Keratinocyte (primary cell): ENCODE results near the gene ESM1. TPM values are rescaled to one million over a fixed set of nuclear protein-coding genes. Genes with fewer than 3 reads are reported as not detected.

Source experiments
- DNase-seq: peaks from one replicate; pipeline ENCODE4 v3.0.0-alpha.2; 2011; ENCODE audit warnings: low read depth, missing footprints, low spot score
- FAIRE-seq: peaks from 2 replicates; lab custom pipeline; 2011; peaks lifted over from hg19 to GRCh38; lab: Jason Lieb, UNC
- H2AFZ ChIP-seq: 2 replicates; pipeline ENCODE4 v1.6.0; 2012; ENCODE audit warnings: low read length, control low read depth, inconsistent platforms; ENCODE audit not compliant: control insufficient read depth
- H3K27ac ChIP-seq: 2 replicates; pipeline ENCODE4 v1.5.1; 2011; ENCODE audit warnings: low read length; ENCODE audit not compliant: control insufficient read depth, insufficient read depth
- H3K27me3 ChIP-seq: 3 replicates; pipeline ENCODE4 v1.6.0; 2011; ENCODE audit warnings: low read length; ENCODE audit not compliant: control insufficient read depth, insufficient read depth; ENCODE audit errors: extremely low read depth
- H3K36me3 ChIP-seq, 2 experiments: 2 replicates in 1 of 2; 3 replicates in 1 of 2; pipeline ENCODE4 v1.5.1; 2011; ENCODE audit warnings: low read length in 2 of 2, mild to moderate bottlenecking in 1 of 2; ENCODE audit not compliant: control insufficient read depth in 2 of 2, insufficient read depth in 2 of 2; ENCODE audit errors: extremely low read depth in 1 of 2
- H3K4me1 ChIP-seq: 3 replicates; pipeline ENCODE4 v1.5.1; 2011; ENCODE audit warnings: low read length; ENCODE audit not compliant: control insufficient read depth, insufficient read depth; ENCODE audit errors: extremely low read depth
- H3K4me2 ChIP-seq: 3 replicates; pipeline ENCODE4 v1.6.0; 2011; ENCODE audit warnings: low read depth, low read length; ENCODE audit not compliant: control insufficient read depth, insufficient read depth; ENCODE audit errors: extremely low read depth
- H3K4me3 ChIP-seq, 3 experiments: fragments of 200-600 bp in 1 of 3; sonication (generic) in 1 of 3; 2 replicates in 2 of 3; 3 replicates in 1 of 3; pipeline ENCODE4 v1.5.1; 2011 to 2016; ENCODE audit warnings: low read length in 3 of 3, mild to moderate bottlenecking in 3 of 3, control low read depth in 2 of 3, inconsistent platforms in 1 of 3, low read depth in 1 of 3, mixed read lengths in 1 of 3, mixed run types in 1 of 3, moderate library complexity in 1 of 3; ENCODE audit not compliant: control insufficient read depth in 2 of 3, insufficient read depth in 2 of 3; ENCODE audit errors: extremely low read depth in 1 of 3
- H3K79me2 ChIP-seq: 2 replicates; pipeline ENCODE4 v1.6.0; 2012; ENCODE audit warnings: low read length; ENCODE audit not compliant: control insufficient read depth, insufficient read depth
- H3K9ac ChIP-seq: 3 replicates; pipeline ENCODE4 v1.6.0; 2011; ENCODE audit warnings: low read length; ENCODE audit not compliant: control insufficient read depth, insufficient read depth; ENCODE audit errors: extremely low read depth
- H3K9me1 ChIP-seq: 3 replicates; pipeline ENCODE4 v1.6.0; 2011; ENCODE audit warnings: low read length; ENCODE audit not compliant: control insufficient read depth, insufficient read depth; ENCODE audit errors: extremely low read depth
- H3K9me3 ChIP-seq: 2 replicates; pipeline ENCODE4 v1.5.1; 2012; ENCODE audit warnings: low read depth, low read length; ENCODE audit not compliant: control insufficient read depth
- H4K20me1 ChIP-seq: 3 replicates; pipeline ENCODE4 v1.6.0; 2011; ENCODE audit warnings: low read length; ENCODE audit not compliant: control insufficient read depth, insufficient read depth; ENCODE audit errors: extremely low read depth
- CTCF ChIP-seq, 3 experiments: IDR thresholded peaks in 1 of 3; conservative IDR thresholded peaks in 1 of 3; optimal IDR thresholded peaks in 1 of 3; 2 replicates in 2 of 3; 3 replicates in 1 of 3; pipeline versions ENCODE3 to v1.5.1; 2011; ENCODE audit warnings: low read length in 3 of 3, mild to moderate bottlenecking in 3 of 3, moderate library complexity in 2 of 3, control low read depth in 1 of 3, inconsistent platforms in 1 of 3; ENCODE audit not compliant: insufficient read depth in 2 of 3; ENCODE audit errors: extremely low read depth in 1 of 3
- EZH2 ChIP-seq: IDR thresholded peaks from one replicate; pipeline ENCODE4 v1.6.1; 2012; ENCODE audit warnings: inconsistent platforms, mild to moderate bottlenecking, low read length, moderate library complexity
- dilution Hi-C: fragments of 300-500 bp; cut with MboI; formaldehyde crosslinking; loops from one replicate; pipeline ENCODE4 v1.7.0; 2020; ENCODE audit warnings: low sequenced_read_pairs; ENCODE audit not compliant: extremely low pct_ligation_motif_present
- polyA plus RNA-seq, 5 experiments: library from polyadenylated mRNA; depleted of rRNA in 3 of 5; stranded (reverse) in 3 of 5; stranded (forward) in 1 of 5; unstranded in 1 of 5; fragments of >200 nt; gene quantifications; 1 replicate in 1 of 5; 2 replicates in 3 of 5; 3 replicates in 1 of 5; pipeline versions ENCODE4 v1.2.1 to v1.2.3, GENCODE V29; 2011 to 2012; ENCODE audit warnings: missing spikeins in 2 of 5, low read depth in 1 of 5, low replicate concordance in 1 of 5

Gene ESM1
- polyA plus RNA-seq, 1 donor (not counting 4 experiments of a cell fraction or from before 2014, with no cell fraction given): 0.07 TPM

GRCh38 chr5:54932789-54933188 lies 52.6 kb downstream of the ESM1 start:
- Histone ChIP-seq H3K27ac (no peak overlapping the region), H3K36me3 (no peaks in the 10 kb centered on the region), H3K4me3 (no peak overlapping the region), H3K9me3 (no peaks in the 10 kb centered on the region), H3K9ac (no peak overlapping the region), H3K79me2 (no peaks in the 10 kb centered on the region), H3K4me1 (no peaks in the 10 kb centered on the region), H3K27me3 (peaks cover 23% of the 10 kb centered on the region), H2AFZ (no peak overlapping the region), H3K9me1 (no peaks in the 10 kb centered on the region), H4K20me1 (no peaks in the 10 kb centered on the region), H3K4me2 (no peak overlapping the region)
- no peak for TF ChIP-seq CTCF (optimal IDR thresholded peaks at IDR 0.05 in 1 of 3, IDR thresholded peaks at IDR 0.05 in 1 of 3, conservative IDR thresholded peaks at IDR 0.05 in 1 of 3; ENCODE audit: extremely low read depth in 1 of 3, insufficient read depth in 2 of 3, low read length in 3 of 3)
- no peak for TF ChIP-seq EZH2
- DNase-seq: no peak
- dilution Hi-C loops: loop anchor here (25.0 kb wide), 1 partner anchor 205 kb away; no protein-coding TSS in a partner anchor
- FAIRE-seq: no peak

- no peaks in the 10 kb centered on the region for H4K20me1 ChIP-seq
- H3K9me1 ChIP-seq: no peaks in the 10 kb centered on the region
- no peaks in the 10 kb centered on the region for H3K36me3 ChIP-seq
- no peaks in the 10 kb centered on the region for H3K9me3 ChIP-seq
- TF ChIP-seq CTCF (optimal IDR thresholded peaks at IDR 0.05 in 1 of 3, IDR thresholded peaks at IDR 0.05 in 1 of 3, conservative IDR thresholded peaks at IDR 0.05 in 1 of 3; ENCODE audit: extremely low read depth in 1 of 3, insufficient read depth in 2 of 3, low read length in 3 of 3): no peak
- no peak for TF ChIP-seq EZH2
- no peak overlapping the region for H3K27ac ChIP-seq
- H3K27me3 ChIP-seq: peaks cover 23% of the 10 kb centered on the region
- no peak for DNase-seq
- dilution Hi-C loops: loop anchor here (25.0 kb wide), 1 partner anchor 207 kb away; no protein-coding TSS in a partner anchor
- no peaks in the 10 kb centered on the region for H3K79me2 ChIP-seq
- no peak overlapping the region for H3K4me3 ChIP-seq
- H3K4me2 ChIP-seq: no peak overlapping the region
- H2AFZ ChIP-seq: no peak overlapping the region
- no peak overlapping the region for H3K9ac ChIP-seq
- no peaks in the 10 kb centered on the region for H3K4me1 ChIP-seq
- FAIRE-seq: no peak
Observed at GRCh38 chr5:54930736-54931135, 54.7 kb downstream of the ESM1 start.

Other genes with a start within 250 kb of the ESM1 start
- not detected in 3 replicates for gene GZMK, start 38.7 kb upstream of the ESM1 start, polyA plus RNA-seq
- gene GZMA, start 117.1 kb upstream of the ESM1 start, polyA plus RNA-seq: not detected in 3 replicates
- 20.3 to 40.1 TPM (median 28.9 TPM) in 3 replicates for gene GPX8, start 174.6 kb upstream of the ESM1 start, polyA plus RNA-seq
- 0.03 TPM in 1 of 3 replicates, not detected in the others for gene CDC20B, start 187.6 kb upstream of the ESM1 start, polyA plus RNA-seq
- gene MCIDAS, start 241.7 kb upstream of the ESM1 start, polyA plus RNA-seq: 0.03 to 0.15 TPM in 2 of 3 replicates, not detected in the other
- 0.42 to 0.94 TPM (median 0.48 TPM) in 3 replicates for gene CCNO, start 248.0 kb upstream of the ESM1 start, polyA plus RNA-seq